Activated CD4-positive, alpha-beta T cell treated with anti-CD3 and anti-CD28 coated beads, Interleukin-2, Interleukin-6, amounts not matched to agents 100 ng/mL and 50 ng/mL, durations not matched to agents 16 hours and 8 hours (primary cell): ENCODE measurements around the gene CFAP70.

Experiments
- DNase-seq: peaks from one replicate; pipeline ENCODE4 v3.0.0-alpha.2; 2020

CFAP70 gene

GRCh38 chr10:73210395-73211105, 148.1 kb downstream of the CFAP70 start:
- DNase-seq = no peak

GRCh38 chr10:73209705-73210104, 149.0 kb downstream of the CFAP70 start:
- no peak for DNase-seq

- DNase-seq = no peak
These were observed 150.8 kb downstream of the CFAP70 start for GRCh38 chr10:73207883-73208282.

GRCh38 chr10:73206385-73206784, 152.3 kb downstream of the CFAP70 start:
- no peak for DNase-seq

- DNase-seq = no peak
These were observed 152.8 kb downstream of the CFAP70 start for GRCh38 chr10:73205890-73206289.

GRCh38 chr10:73205081-73205480, 153.6 kb downstream of the CFAP70 start:
- no peak for DNase-seq
